ENCODE results near the gene INSYN2B. TPM values are rescaled to one million over a fixed set of nuclear protein-coding genes. Genes with fewer than 3 reads are reported as not detected.
A peak's percentile ranks its signal among the peaks of the same experiment; 100 is the strongest.

Gene INSYN2B
- total and polyA plus RNA-seq, 2 of the 4 experiments (the other 2 are of a cell fraction), result 9.1 to 33.5 TPM

- H2AFZ ChIP-seq (replicated peaks; ENCODE audit: low read length, poor library complexity), result no peak overlapping the region
- TF ChIP-seq RCOR1 (IDR thresholded peaks at IDR 0.05; ENCODE audit: insufficient replicate concordance, low read length) (no peak), MAZ (IDR thresholded peaks at IDR 0.05; ENCODE audit: borderline replicate concordance, low read depth, low read length) (no peak), BHLHE40 (IDR thresholded peaks at IDR 0.05; ENCODE audit: low read depth, low read length) (no peak), SMC3 (IDR thresholded peaks at IDR 0.05; ENCODE audit: low read depth, low read length) (no peak), POLR2A (IDR thresholded peaks at IDR 0.05; ENCODE audit: low read depth, low read length) (no peak), RFX5 (IDR thresholded peaks at IDR 0.05; ENCODE audit: low read depth, low read length) (no peak), ELK1 (IDR thresholded peaks at IDR 0.05; ENCODE audit: borderline replicate concordance, low read depth, low read length) (no peak), CEBPB (IDR thresholded peaks at IDR 0.05; ENCODE audit: low read depth, low read length) (no peak), CHD1 (IDR thresholded peaks at IDR 0.05; ENCODE audit: low read depth, low read length) (no peak), USF2 (IDR thresholded peaks at IDR 0.05; ENCODE audit: low read depth, low read length) (no peak), MAFK (IDR thresholded peaks at IDR 0.05; ENCODE audit: low read depth, low read length) (no peak), FOS (IDR thresholded peaks at IDR 0.05; ENCODE audit: low read depth, low read length) (no peak), CTCF (conservative IDR thresholded peaks at IDR 0.05; ENCODE audit: low read depth, low read length) (no peak), RAD21 (IDR thresholded peaks at IDR 0.05; ENCODE audit: low read length) (no peak), MXI1 (IDR thresholded peaks at IDR 0.05; ENCODE audit: borderline replicate concordance, low read depth, low read length) (no peak)
- no peak overlapping the region for H3K23ac ChIP-seq (ENCODE audit: low read depth, low read length)
- H4K8ac ChIP-seq (ENCODE audit: low read depth in 2 of 2, low read length in 2 of 2), result no peak overlapping the region
- no peaks in the 10 kb centered on the region for H4K20me1 ChIP-seq (ENCODE audit: insufficient read depth, low read length)
- H3K27me3 ChIP-seq (ENCODE audit: control insufficient read depth, insufficient read depth, low read length), result no peaks in the 10 kb centered on the region
- H4K91ac ChIP-seq (ENCODE audit: insufficient read depth, low read depth, low read length), result no peak overlapping the region
- DNase-seq, result no peak
- no CpG with 5 or more reads among the region's 3 CpGs for WGBS, 2 experiments (ENCODE audit: extremely low coverage in 2 of 2, insufficient read length in 1 of 2)
- intact Hi-C loops (cut with micrococcal nuclease) (no loop called here), dilution Hi-C loops (cut with HindIII; ENCODE audit: low sequenced_read_pairs, unreplicated experiment) (no loop called here), in situ Hi-C loops (cut with MboI; ENCODE audit: low sequenced_read_pairs) (no loop called here)
- H2AK9ac ChIP-seq (replicated peaks; ENCODE audit: low read depth, low read length, poor library complexity), result no peak overlapping the region
- H3K9me1 ChIP-seq (ENCODE audit: insufficient read depth, low read length), result peaks cover 3% of the 10 kb centered on the region
- H2BK5ac ChIP-seq (ENCODE audit: low read depth, low read length, poor library complexity, severe bottlenecking), result no peak overlapping the region
- H3K56ac ChIP-seq (ENCODE audit: extremely low read depth, insufficient read depth, low read length), result no peak overlapping the region
- POLR2A ChIA-PET (ENCODE audit: unreplicated experiment), result interaction anchor here (0.7 kb wide), 1 partner anchor 56 kb away, joined by 3 read pairs; no protein-coding TSS in a partner anchor
- no peak overlapping the region for H2BK120ac ChIP-seq (ENCODE audit: low read depth, low read length)
- H4K5ac ChIP-seq (ENCODE audit: low read depth, low read length), result no peak overlapping the region
- H3K18ac ChIP-seq (ENCODE audit: low read depth, low read length), result no peak overlapping the region
- no peaks in the 10 kb centered on the region for H3K36me3 ChIP-seq (ENCODE audit: control insufficient read depth, insufficient read depth, low read length)
- H3K4me1 ChIP-seq (ENCODE audit: control insufficient read depth, insufficient read depth, low read length), result no peaks in the 10 kb centered on the region; the same call in 1 of the 2 replicates
- H3K9me3 ChIP-seq (ENCODE audit: control insufficient read depth, insufficient read depth, low read length), result no peaks in the 10 kb centered on the region
- 0 out of 2 replicates have a peak overlapping the region, but pooled peaks have one; percentile 11 for H3K14ac ChIP-seq (replicated peaks; ENCODE audit: low read depth, low read length)
- H2BK15ac ChIP-seq (ENCODE audit: low read depth, low read length), result no peak overlapping the region
- H3K79me1 ChIP-seq (ENCODE audit: low read depth in 1 of 2, low read length in 2 of 2), result no peaks in the 10 kb centered on the region
- no peak overlapping the region for H3K27ac ChIP-seq (ENCODE audit: insufficient read depth, low read length)
- no peak overlapping the region for H2BK20ac ChIP-seq (ENCODE audit: low read depth, low read length)
- H3K4me3 ChIP-seq (ENCODE audit: insufficient read depth, low read depth, low read length), result no peak overlapping the region
- no peak for ATAC-seq (ENCODE audit: low read depth)
- CTCF ChIA-PET, result no interaction called here
- no TSS peak for BruUV-seq (replicated peaks)
- no peak overlapping the region for H3K4ac ChIP-seq (ENCODE audit: low read depth, low read length)
- H3K4me2 ChIP-seq (ENCODE audit: low read depth, low read length), result no peak overlapping the region
- no peak overlapping the region for H3K9ac ChIP-seq (ENCODE audit: low read depth, low read length)
- H2AK5ac ChIP-seq (ENCODE audit: low read depth, low read length), result no peak overlapping the region
Observed at GRCh38 chr5:169832304-169832703, 148.0 kb downstream of the INSYN2B start.
